Renal cortical epithelial cell (primary cell): ENCODE results near the gene GPATCH2. TPM values are rescaled to one million over a fixed set of nuclear protein-coding genes. Genes with fewer than 3 reads are reported as not detected.
"Not testable (repeated sequence)": the region's sequence is repeated elsewhere in the genome, so short reads cannot be mapped to it uniquely, and the experiment has no call there.

ENCODE experiments used
- DNase-seq: peaks from one replicate; pipeline ENCODE4 v3.0.0-alpha.2; 2011; ENCODE audit warnings: low read depth
- total RNA-seq: library from RNA; depleted of rRNA; stranded (reverse); fragments of >200 nt; gene quantifications from 2 replicates; pipeline ENCODE4 v1.2.3, GENCODE V29; 2014

Gene GPATCH2
- total RNA-seq, 1 donor from 2014 or later: 26.6 TPM

DNA sequence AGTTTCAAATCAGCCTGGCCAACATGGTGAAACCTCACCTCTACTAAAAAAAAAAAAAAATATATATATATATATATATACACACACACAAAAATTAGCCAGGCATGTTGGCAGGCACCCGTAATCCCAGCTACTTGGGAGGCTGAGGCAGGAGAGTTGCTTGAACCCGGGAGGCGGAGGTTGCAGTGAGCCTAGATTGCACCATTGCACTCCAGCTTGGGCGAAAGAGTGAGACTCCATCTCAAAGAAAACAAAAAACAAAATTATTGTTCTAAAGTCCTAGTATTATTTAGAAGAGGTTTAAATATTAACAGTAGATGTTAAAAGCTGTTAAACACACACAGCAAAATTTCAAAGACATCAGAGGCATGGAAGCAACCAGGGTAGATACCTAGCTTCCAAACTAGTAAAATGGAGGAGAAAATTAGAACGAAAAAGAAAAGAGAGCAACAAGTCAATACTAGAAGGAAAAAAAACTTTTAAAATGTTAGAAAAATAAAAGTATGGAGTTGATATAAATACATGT lies 46.5 kb downstream of the GPATCH2 start:
- not testable (repeated sequence) for DNase-seq

DNA sequence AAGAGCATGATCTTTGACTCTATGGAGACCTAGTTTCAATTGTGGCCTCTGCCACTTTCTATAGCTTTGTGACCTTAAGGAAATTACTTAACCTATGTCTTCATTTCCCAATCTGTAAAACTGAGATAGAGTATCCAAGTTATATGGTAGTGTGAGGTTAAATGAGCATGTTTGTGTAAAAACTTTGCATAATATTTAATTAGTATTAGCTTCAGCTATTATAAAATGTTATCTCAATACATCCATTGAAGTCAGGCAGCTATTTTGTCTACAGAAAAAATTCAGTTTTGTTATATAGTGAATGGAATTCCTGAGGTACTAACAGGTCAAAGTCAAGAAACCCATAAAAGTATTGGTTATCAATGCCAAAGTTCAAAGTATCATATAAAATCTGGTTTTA lies 53.6 kb downstream of the GPATCH2 start:
- no peak for DNase-seq

- DNase-seq: no peak
Measured at GRCh38 chr1:217574265-217574949, 56.5 kb downstream of the GPATCH2 start.

DNA sequence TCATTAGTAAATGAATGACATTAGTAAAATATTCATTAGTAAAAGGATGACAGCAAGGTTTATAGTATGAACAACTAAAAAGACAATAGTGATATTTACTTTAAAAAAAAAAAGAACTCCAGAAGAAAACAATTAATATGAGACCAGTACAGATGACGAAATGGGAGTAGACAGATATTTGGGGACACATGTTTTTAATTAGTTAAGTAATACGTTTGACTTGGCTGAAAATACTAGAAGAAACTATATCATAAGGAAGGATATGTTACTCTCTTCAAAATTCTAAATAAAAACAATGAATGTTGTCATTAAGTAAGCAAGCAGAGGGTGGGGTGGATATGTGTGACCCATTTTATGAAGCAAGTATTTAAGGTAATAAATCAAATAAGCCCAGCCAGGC lies 61.9 kb downstream of the GPATCH2 start:
- no peak for DNase-seq

DNA sequence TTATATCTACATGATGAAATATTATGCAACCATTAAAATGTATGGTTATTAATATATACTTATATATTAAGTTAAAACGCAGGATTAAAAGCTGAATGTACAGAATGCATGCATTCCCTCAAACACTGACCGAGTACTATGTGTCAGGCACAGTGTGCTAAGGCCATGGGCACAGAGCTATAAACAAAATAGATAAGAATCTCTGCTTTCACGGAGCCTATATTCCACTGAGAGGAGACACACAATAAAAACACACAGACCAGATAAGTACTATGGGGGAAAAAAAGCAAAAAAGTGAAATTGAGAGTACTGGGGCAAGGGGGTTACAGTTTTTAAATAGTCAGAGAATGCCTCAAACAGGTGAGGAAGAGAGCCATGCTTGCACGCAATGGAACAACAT lies 62.7 kb downstream of the GPATCH2 start:
- DNase-seq: no peak

DNA sequence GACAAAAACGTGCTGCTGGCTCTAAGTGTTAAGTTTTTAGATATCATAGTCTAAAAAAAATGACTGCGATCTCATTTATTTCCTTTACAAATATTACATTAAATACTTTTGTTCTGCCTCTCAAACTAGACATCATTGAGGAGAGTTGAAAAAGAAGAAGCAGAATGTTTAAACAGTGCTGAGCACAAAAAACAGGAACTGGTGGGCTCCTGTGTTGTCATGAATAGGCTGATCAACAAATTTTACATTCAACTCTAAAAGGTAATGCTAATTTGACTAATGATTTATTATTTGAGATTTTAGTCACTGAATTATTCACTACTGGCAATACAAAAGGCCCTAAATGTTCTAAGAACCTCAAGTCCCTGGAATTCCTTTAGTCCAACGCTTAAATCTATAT lies 66.1 kb downstream of the GPATCH2 start:
- no peak for DNase-seq

DNA sequence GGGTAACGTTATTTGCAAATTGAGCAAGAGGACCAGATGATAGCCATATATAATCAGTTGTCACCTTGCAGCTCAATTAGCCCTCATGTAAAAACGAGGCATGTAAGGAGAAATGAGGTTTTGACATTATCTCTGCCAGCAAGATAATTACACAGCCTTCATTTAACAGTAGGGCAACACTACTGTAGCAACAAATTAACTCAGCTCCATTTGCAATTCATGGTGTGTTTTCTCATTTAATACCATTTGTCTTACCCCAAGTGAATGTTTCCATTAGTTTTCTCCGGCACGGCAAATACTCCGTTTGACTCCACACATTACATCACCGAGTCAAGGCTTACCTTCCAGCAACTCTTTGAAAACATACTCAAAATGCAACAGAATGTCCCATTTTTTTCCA lies 66.7 kb downstream of the GPATCH2 start:
- DNase-seq: no peak

DNA sequence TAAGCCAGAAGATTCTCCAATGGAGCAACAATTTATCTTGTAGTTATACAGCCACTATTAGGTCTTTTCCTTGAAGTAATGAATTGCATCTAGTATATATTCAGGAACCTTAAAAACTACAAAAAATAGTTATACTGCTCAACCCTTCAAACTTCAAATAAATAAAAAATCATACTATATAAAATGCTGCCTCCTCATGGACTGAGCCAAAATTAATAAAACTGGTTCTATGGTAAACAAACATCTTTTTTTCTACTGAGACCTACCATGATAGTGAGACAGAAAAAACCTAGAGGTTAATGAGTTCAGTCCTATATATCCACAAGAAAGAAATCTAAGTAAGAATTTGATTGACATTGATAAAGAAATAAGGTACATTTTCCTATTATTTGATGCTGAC lies 67.7 kb downstream of the GPATCH2 start:
- no peak for DNase-seq

DNA sequence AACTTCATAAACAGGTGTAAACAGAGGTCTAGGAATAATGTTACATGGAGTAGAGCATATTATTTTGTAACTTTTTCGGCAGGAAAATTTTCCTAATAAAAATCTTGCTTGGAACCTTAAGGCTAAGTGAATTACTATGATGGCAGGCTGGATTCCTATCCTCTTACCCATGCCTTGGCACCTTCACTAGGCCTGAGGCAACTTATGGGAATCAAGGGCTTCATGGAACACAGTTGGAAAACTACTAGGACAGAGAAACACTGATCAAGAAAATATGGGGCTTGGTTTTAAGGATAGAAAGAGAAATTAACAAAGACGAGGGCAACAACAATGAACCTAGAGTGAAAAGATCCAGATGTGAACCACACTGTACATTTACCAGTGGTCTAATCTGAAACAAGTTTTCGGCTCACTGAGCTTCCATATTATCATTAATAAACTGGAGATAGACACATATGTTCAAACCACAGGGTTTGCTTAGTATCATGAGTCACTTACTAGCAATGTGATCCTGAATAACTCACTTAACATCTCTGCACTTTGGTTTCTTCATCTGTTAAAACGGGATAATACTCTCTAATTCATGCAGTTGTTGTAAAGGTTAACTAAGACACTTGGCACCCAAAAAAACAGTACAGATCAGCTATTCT lies 68.5 kb downstream of the GPATCH2 start:
- DNase-seq: peak; percentile 90

DNA sequence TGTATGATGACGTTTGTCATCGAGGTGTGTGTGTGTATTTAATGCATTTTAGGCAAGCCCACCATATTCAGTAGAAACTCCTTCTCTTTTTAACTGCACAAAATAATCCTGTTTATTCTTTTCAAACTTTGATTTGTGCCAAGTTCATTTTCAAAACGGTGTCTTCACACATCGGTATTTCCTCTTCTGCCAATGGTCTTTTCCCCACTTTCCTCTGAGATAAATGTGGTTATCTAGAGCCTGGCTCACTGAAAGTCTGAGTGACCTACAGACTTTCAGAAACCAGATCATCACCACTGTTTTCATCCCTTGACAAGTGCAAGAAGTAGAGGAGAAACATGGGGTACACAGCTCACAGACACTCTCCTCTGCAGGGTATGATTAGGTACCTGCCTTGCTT lies 69.4 kb downstream of the GPATCH2 start:
- no peak for DNase-seq

DNA sequence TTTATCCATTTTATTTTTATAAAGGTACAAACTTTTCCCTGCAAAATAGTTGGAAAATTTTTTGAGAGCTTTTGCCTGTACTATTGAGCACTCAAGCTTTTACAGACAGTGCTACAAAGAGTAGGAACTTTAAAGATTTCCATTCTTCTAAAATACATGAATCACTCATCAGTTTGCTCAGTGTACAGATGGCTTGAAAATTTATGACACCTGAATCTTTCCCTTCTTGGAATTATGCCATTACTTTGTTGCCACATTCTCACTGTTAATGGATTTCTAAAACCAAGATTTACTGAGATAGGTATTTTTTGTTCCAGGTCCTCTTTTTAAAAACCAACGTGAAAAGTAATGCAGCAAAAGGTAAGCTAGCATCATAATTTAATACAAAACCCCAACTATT lies 76.0 kb downstream of the GPATCH2 start:
- peak; percentile 52 for DNase-seq

DNA sequence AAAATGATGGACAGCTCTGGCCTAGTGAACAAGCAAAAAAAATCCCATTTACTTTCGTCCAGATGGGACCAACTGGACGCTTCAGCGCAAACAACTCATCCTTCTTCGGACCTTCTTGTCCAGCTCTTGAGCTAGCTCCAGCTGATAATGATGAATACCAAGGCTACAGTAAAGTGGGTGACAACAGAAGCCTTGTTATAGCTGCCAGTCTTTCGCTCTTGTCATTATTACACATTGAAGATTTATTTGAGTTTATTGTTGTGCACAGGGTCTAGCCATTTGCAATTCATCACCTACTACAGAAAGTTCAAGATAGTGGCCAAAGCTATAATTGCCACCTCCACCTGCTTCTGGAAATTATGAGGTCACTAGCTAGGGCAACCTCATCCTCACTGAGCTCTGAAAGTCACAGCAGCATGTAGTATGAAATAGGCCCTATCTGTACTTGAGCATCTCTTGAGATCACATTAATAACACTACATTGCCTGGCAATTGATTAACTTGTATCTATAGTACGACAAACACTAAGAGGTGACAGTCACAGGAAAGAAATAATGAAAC lies 76.9 kb downstream of the GPATCH2 start:
- no peak for DNase-seq

DNA sequence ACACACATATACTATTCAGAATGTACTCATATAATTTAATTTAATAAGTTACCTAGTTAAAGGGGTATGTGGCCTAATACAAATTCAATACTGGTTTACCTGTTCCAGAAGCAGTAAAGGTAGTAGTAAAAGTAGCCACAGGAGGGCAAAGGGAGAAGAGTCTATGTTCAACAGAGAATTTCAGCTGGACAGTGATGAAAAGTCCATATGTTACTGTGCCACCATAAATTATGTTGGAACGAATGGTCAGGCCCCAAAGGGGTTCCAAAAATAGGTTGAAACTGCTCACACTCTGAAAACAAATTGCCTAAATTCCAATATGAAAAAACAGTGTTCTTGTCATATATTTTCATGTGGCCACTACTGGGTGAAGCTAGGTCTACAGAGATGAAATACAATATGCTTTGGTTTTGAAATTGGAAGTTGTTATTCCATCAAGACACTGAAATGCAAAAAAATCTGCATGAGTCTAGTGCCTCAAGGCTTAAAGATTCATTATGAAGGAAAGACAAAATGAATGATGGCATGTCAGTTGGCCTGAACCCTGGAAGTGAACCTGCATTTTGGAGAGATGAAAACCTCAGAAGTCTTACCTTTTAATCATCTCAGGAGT lies 78.4 kb downstream of the GPATCH2 start:
- DNase-seq: no peak

GRCh38 chr1:217542837-217543236 lies 88.1 kb downstream of the GPATCH2 start:
- no peak for DNase-seq

DNA sequence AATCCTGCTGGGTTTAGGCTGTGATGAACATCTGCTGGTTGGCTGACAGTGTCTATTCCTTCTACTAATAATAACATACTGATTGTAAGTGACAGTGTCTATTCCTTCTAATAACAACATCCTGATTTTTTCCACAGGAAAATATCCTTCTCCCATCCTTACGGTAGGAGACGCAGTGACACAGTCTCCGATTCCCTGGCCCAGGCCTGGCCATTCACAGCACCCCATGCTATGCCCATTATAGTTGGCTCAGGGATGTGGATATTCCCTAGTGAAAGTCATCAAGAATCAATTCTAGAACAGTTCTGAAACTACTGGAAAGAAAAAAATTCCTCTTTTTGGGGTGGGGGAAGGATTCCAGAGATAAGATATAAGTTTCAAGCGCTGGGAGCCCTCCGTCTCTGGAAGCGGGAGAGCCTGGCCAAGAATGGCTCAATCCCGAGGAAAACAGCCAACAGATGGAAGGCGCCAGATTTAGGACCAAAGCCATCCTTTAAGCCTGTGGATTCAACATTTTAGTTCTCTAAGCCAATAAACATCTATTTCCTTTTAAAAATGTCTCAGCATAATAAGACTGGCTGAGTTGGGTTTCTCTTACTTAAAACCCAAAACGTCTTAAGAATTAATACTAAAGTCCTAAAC lies 88.6 kb downstream of the GPATCH2 start:
- DNase-seq: no peak

- DNase-seq: no peak
Measured at GRCh38 chr1:217540321-217540720, 90.6 kb downstream of the GPATCH2 start.

DNA sequence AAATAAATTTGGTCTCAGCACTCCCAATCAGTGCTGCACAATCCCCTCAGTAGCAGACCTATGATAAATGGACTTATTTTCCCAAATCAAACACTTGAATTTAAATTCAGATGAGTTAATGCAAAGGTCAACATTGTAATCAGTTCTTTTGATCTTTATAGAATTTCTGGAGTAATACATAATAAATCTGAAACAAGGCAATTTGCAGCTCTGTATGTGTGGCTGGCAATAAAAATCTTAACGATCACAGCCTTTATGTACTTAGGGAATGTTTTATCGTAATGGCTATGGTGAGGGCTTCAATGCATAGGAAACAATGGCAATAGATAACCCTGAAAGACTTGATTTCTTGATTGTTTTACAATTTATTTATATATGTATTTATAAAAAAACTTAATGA lies 91.4 kb downstream of the GPATCH2 start:
- no peak for DNase-seq

- peak; percentile 84 for DNase-seq
Measured at GRCh38 chr1:217535601-217536377, 95.1 kb downstream of the GPATCH2 start.

DNA sequence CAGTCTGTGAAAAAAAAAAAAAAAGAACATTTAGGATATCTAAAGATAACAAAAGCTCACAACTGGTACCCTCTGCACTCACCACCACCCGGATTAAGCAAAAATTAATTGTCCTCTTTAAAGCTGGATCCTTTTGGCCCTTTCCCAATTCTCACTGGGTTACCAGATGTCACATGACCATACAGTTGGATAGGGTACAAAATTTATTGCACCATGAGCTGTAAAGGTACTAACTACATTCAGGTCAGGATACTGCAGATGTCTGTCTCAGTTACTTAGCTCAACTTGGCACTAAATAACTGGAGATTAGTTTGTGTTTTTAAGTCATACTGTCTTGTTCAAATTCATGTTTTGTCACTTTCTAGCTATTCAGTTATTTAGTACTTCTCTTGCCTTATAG lies 96.3 kb downstream of the GPATCH2 start:
- peak; percentile 48 for DNase-seq

DNA sequence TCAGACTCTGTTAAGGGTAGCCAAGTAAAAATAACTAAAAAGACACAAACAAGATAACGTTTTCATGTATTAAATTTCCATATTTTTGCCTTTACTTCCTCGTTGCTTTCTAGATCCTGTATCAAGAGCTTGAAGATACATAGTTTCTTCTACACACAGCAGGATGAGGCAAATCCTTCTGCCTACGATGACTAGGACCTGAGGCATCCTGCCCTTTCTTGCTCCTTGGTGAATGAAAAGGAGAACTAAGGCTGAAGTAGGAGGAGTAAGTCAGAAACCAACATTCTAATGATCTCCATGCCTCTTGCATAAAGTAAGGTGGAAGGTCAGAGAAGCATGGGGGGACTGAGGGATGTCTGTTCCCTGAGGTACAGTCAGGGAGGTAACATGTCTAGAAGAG lies 102.6 kb downstream of the GPATCH2 start:
- peak; percentile 16 for DNase-seq

GRCh38 chr1:217527151-217527550 lies 103.7 kb downstream of the GPATCH2 start:
- no peak for DNase-seq
